Stimulated activated CD4-positive, alpha-beta T cell treated with anti-CD3 and anti-CD28 coated beads, Interleukin-15, amount 100 ng/mL, for 48 hours (primary cell): ENCODE results near the gene SRP72.
"Not testable (repeated sequence)": the region's sequence is repeated elsewhere in the genome, so short reads cannot be mapped to it uniquely, and the experiment has no call there.

Experiments used
- DNase-seq, 2 donors: peaks; one replicate each; pipeline ENCODE4 v3.0.0-alpha.2; 2020; ENCODE audit warnings: low read depth in 2 of 2

SRP72 gene

GRCh38 chr4:56467284-56468096 lies at the start of gene SRP72:
Gene SRP72, plus strand, starts transcription at chr4:56467617. Its CDS starts 19 bp downstream, at chr4:56467636.
- DNase-seq: peak; percentile 81 to 85

GRCh38 chr4:56424176-56424575 lies 43.2 kb upstream of the SRP72 start:
- no peak for DNase-seq

- DNase-seq: no peak
These were observed 42.5 kb upstream of the SRP72 start for GRCh38 chr4:56424697-56425514.

- DNase-seq: no peak
These were observed 41.9 kb upstream of the SRP72 start for GRCh38 chr4:56425518-56425917.

GRCh38 chr4:56426273-56426672 lies 41.1 kb upstream of the SRP72 start:
- DNase-seq: no peak

GRCh38 chr4:56427179-56427578 lies 40.2 kb upstream of the SRP72 start:
- DNase-seq: no peak

GRCh38 chr4:56430203-56430602 lies 37.2 kb upstream of the SRP72 start:
- DNase-seq: no peak

- no peak for DNase-seq
These were observed 34.1 kb upstream of the SRP72 start for GRCh38 chr4:56433280-56433679.

- peak; percentile 15 to 22 for DNase-seq
These were observed 32.7 kb upstream of the SRP72 start for GRCh38 chr4:56434599-56435139.

GRCh38 chr4:56435140-56435926 lies 32.1 kb upstream of the SRP72 start, which contains the start of gene PPAT:
Gene PPAT, minus strand, starts transcription at chr4:56435615. Its CDS starts 138 bp downstream, at chr4:56435477.
- DNase-seq: peak; percentile 97 to 99

- DNase-seq: no peak
These were observed 28.7 kb upstream of the SRP72 start for GRCh38 chr4:56438766-56439165.

GRCh38 chr4:56440983-56441382 lies 26.4 kb upstream of the SRP72 start:
- DNase-seq: no peak

GRCh38 chr4:56444719-56445118 lies 22.7 kb upstream of the SRP72 start:
- no peak for DNase-seq

GRCh38 chr4:56445699-56446098 lies 21.7 kb upstream of the SRP72 start:
- no peak for DNase-seq

- no peak for DNase-seq
These were observed 19.1 kb upstream of the SRP72 start for GRCh38 chr4:56448301-56448700.

- not testable (repeated sequence) for DNase-seq
These were observed 17.9 kb upstream of the SRP72 start for GRCh38 chr4:56449475-56449874.

GRCh38 chr4:56450342-56450741 lies 17.1 kb upstream of the SRP72 start:
- DNase-seq: no peak

GRCh38 chr4:56460085-56460484 lies 7.3 kb upstream of the SRP72 start:
- DNase-seq: no peak

GRCh38 chr4:56462157-56462556 lies 5.3 kb upstream of the SRP72 start:
- no peak for DNase-seq

GRCh38 chr4:56463711-56464110 lies 3.7 kb upstream of the SRP72 start:
- DNase-seq: no peak

- no peak for DNase-seq
These were observed 2.8 kb upstream of the SRP72 start for GRCh38 chr4:56464581-56464980.
